GM12878 (cell line): ENCODE data around the gene SAMD3. TPM values are rescaled to one million over a fixed set of nuclear protein-coding genes. Genes with fewer than 3 reads are reported as not detected.

Experiments used
- ATAC-seq: fragments of 200-7000 bp; cut with Tn5 transposase; 3 replicates; pipeline ENCODE4 v1.9.1; 2020; ENCODE audit warnings: mild to moderate bottlenecking, moderate library complexity
- BruUV-seq: library from RNA; stranded (reverse); fragments of 400-500 nt; replicated peaks from 2 replicates; lab custom pipeline; 2021; lab: Mats Ljungman, UMichigan
- CTCF ChIA-PET: fragments of 300-600 bp; sonication (Branson Sonifier 250); formaldehyde crosslinking; extraction: SDS; loops from one replicate; lab custom pipeline; 2021; ENCODE audit warnings: inconsistent platforms; lab: Yijun Ruan, JAX
- POLR2A ChIA-PET: fragments of 350-600 bp; formaldehyde crosslinking; extraction: SDS; loops from one replicate; lab custom pipeline; 2021; ENCODE audit warnings: inconsistent platforms; lab: Charles Lee
- RAD21 ChIA-PET: fragments of 300-600 bp; sonication (Branson Sonifier 250); formaldehyde crosslinking; loops from one replicate; lab custom pipeline; 2023; ENCODE audit warnings: antibody characterized with exemption; ENCODE audit not compliant: unreplicated experiment; lab: Charles Lee
- SMC1A ChIA-PET: fragments of 300-600 bp; sonication (Branson Sonifier 250); formaldehyde crosslinking; loops from one replicate; lab custom pipeline; 2023; ENCODE audit not compliant: unreplicated experiment, uncharacterized antibody; lab: Charles Lee
- DNase-seq: peaks from one replicate; pipeline ENCODE4 v3.0.0-alpha.2; 2011; ENCODE audit warnings: low read depth, low spot score
- FAIRE-seq: peaks from 3 replicates; lab custom pipeline; 2011; peaks lifted over from hg19 to GRCh38; lab: Jason Lieb, UNC
- H2AFZ ChIP-seq: 2 replicates; pipeline ENCODE4 v1.6.0; 2011; ENCODE audit warnings: low read depth, low read length, control low read depth; ENCODE audit not compliant: control insufficient read depth
- H3K27ac ChIP-seq: 2 replicates; pipeline ENCODE4 v1.5.1; 2011; ENCODE audit warnings: control low read depth; ENCODE audit not compliant: control insufficient read depth, insufficient read depth
- H3K27me3 ChIP-seq, 2 experiments: replicated peaks in 1 of 2; 2 replicates each; pipeline versions ENCODE4 v1.6.0 to v1.6.1; 2011; ENCODE audit warnings: low read length in 1 of 2; ENCODE audit not compliant: control insufficient read depth in 2 of 2, insufficient read depth in 2 of 2
- H3K36me3 ChIP-seq, 2 experiments: 2 replicates each; pipeline ENCODE4 v1.5.1; 2011; ENCODE audit warnings: low read length in 1 of 2; ENCODE audit not compliant: control insufficient read depth in 2 of 2, insufficient read depth in 2 of 2
- H3K4me1 ChIP-seq: 2 replicates; pipeline ENCODE4 v1.6.1; 2011; ENCODE audit warnings: mild to moderate bottlenecking, low read length, moderate library complexity, mixed read lengths; ENCODE audit not compliant: control insufficient read depth, insufficient read depth
- H3K4me2 ChIP-seq: 2 replicates; pipeline ENCODE4 v1.6.0; 2011; ENCODE audit warnings: control low read depth; ENCODE audit not compliant: control insufficient read depth, insufficient read depth
- H3K4me3 ChIP-seq: fragments of 200-600 bp; sonication (generic); 2 replicates; pipeline ENCODE4 v1.5.1; 2016
- H3K79me2 ChIP-seq: 2 replicates; pipeline ENCODE4 v1.6.0; 2011; ENCODE audit warnings: low read length; ENCODE audit not compliant: control insufficient read depth, insufficient read depth
- H3K9ac ChIP-seq: 2 replicates; pipeline ENCODE4 v1.8.0; 2011; ENCODE audit warnings: low read length, control low read depth, mixed read lengths; ENCODE audit not compliant: control insufficient read depth, insufficient read depth
- H3K9me3 ChIP-seq: replicated peaks from 3 replicates; pipeline ENCODE4 v1.5.1; 2011; ENCODE audit warnings: mild to moderate bottlenecking, low read length; ENCODE audit not compliant: control insufficient read depth, insufficient read depth
- H4K20me1 ChIP-seq: 2 replicates; pipeline ENCODE4 v1.6.0; 2011; ENCODE audit not compliant: control insufficient read depth, insufficient read depth
- CREB1 ChIP-seq: IDR thresholded peaks from 2 replicates; pipeline ENCODE4 v1.6.1; 2012; ENCODE audit warnings: low read depth, mild to moderate bottlenecking, inconsistent platforms
- EED ChIP-seq: sonication (generic); IDR thresholded peaks from 2 replicates; pipeline ENCODE4 v1.6.1; 2016; ENCODE audit warnings: antibody characterized with exemption, low read depth
- ETV6 ChIP-seq, 2 experiments: fragments of 450-650 bp in 1 of 2; IDR thresholded peaks in 1 of 2; conservative IDR thresholded peaks in 1 of 2; 2 replicates each; pipeline ENCODE4 v1.6.1; 2014; ENCODE audit warnings: antibody characterized with exemption in 1 of 2, borderline replicate concordance in 1 of 2, low read depth in 1 of 2, mild to moderate bottlenecking in 1 of 2, moderate library complexity in 1 of 2
- IRF4 ChIP-seq: IDR thresholded peaks from 2 replicates; pipeline ENCODE4 v1.6.1; 2011; ENCODE audit warnings: low read depth, low read length
- JUNB ChIP-seq: IDR thresholded peaks from 2 replicates; pipeline ENCODE4 v1.6.1; 2016; ENCODE audit warnings: antibody characterized with exemption, mild to moderate bottlenecking
- SIX5 ChIP-seq: IDR thresholded peaks from 2 replicates; pipeline ENCODE4 v1.6.1; 2011; ENCODE audit warnings: mild to moderate bottlenecking, low read depth, low read length, moderate library complexity; ENCODE audit not compliant: severe bottlenecking
- SMC3 ChIP-seq: IDR thresholded peaks from 2 replicates; pipeline ENCODE4 v1.6.1; 2011; ENCODE audit warnings: low read length, improper control_type of control experiment, borderline replicate concordance
- SRF ChIP-seq, 2 experiments: IDR thresholded peaks; 2 replicates each; pipeline ENCODE4 v1.6.1; 2011; ENCODE audit warnings: low read depth in 2 of 2, low read length in 2 of 2, mild to moderate bottlenecking in 1 of 2, moderate library complexity in 1 of 2
- SUZ12 ChIP-seq: fragments of 200-600 bp; sonication (generic); IDR thresholded peaks from one replicate; pipeline ENCODE4 v1.6.1; 2018; ENCODE audit warnings: antibody characterized with exemption, mild to moderate bottlenecking; ENCODE audit not compliant: unreplicated experiment
- WGBS: methylation state at CpG from one replicate; pipeline ENCODE4 v1.1.6; 2016; ENCODE audit warnings: low lambda C conversion rate; ENCODE audit not compliant: insufficient replicate concordance, insufficient coverage; ENCODE audit errors: missing lambda C conversion rate; 5-methylcytosine and 5-hydroxymethylcytosine counted together
- in situ Hi-C: fragments of 300-500 bp; cut with MboI; formaldehyde crosslinking; loops from 9 replicates; pipeline ENCODE4 v1.14.3; 2018; ENCODE audit warnings: mixed read lengths
- intact Hi-C: fragments of 100-400 bp; cut with micrococcal nuclease; formaldehyde crosslinking; loops from one replicate; pipeline ENCODE4 v1.14.2; 2022; ENCODE audit not compliant: unreplicated experiment
- polyA plus RNA-seq, 11 experiments: library from polyadenylated mRNA; depleted of rRNA in 4 of 11; unstranded in 6 of 11; stranded (reverse) in 5 of 11; fragments of >200 nt; fragmentation: Nextera tagmentation in 4 of 11; fragmentation: Illumina TruSeq in 1 of 11; extraction: Ambion mirVana in 4 of 11; extraction: Trizol in 1 of 11; gene quantifications; 1 replicate in 1 of 11; 2 replicates in 10 of 11; pipeline versions ENCODE4 v1.2.1 to v1.2.3, GENCODE V29; 2011 to 2016; ENCODE audit warnings: inconsistent platforms in 2 of 11, missing spikeins in 2 of 11, low read depth in 1 of 11
- total RNA-seq, 4 experiments: library from RNA; depleted of rRNA in 3 of 4; stranded (reverse); fragments of >200 nt in 3 of 4; fragmentation: Illumina TruSeq in 1 of 4; extraction: Trizol in 1 of 4; gene quantifications; 2 replicates each; pipeline versions ENCODE4 v1.2.1 to v1.2.3, GENCODE V29; 2013 to 2021
- TF ChIP-seq, protein P1 (sequence below): fragments of 450-650 bp; IDR thresholded peaks from 2 replicates; pipeline ENCODE4 v1.6.1; 2017; ENCODE audit warnings: antibody characterized with exemption, mild to moderate bottlenecking, moderate library complexity
- TF ChIP-seq, protein P2 (sequence below): fragments of 450-650 bp; IDR thresholded peaks from 2 replicates; pipeline ENCODE4 v1.6.1; 2017; ENCODE audit warnings: low read depth, mild to moderate bottlenecking, moderate library complexity

SAMD3 gene
- total and polyA plus RNA-seq, 10 of the 15 experiments (the other 5 are each of a cell fraction or from before 2014, with no cell fraction given) = 0.04 to 2.3 (median 0.39) TPM; not detected in 2

DNA sequence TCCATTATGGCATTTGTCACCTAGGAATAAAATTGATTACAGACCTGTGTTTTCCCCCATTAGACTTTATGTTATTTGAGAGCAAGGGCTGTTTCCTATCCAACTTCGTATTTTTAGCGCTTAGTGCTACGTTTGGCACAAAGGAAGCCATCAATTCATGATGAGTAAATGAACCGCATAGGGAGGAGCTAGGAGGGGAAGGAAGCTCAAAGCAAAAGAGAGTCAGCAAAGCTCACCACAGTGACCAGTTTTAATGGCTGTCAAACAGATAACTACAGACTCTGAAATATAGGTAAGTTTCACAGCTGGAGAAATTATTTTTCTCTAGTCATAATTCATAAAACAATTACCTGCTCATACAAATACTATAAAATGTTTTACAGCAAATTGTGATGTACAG, 6.9 kb upstream of the SAMD3 start:
- SMC1A ChIA-PET = no interaction called here
- 71% methylated on average over 4 of the region's 4 CpGs for WGBS
- BruUV-seq = no TSS peak
- ATAC-seq = no peak
- Histone ChIP-seq H4K20me1 (no peaks in the 10 kb centered on the region), H3K79me2 (no peaks in the 10 kb centered on the region), H3K9ac (no peak overlapping the region), H3K27ac (no peak overlapping the region), H2AFZ (no peak overlapping the region), H3K4me1 (no peaks in the 10 kb centered on the region), H3K4me3 (no peak overlapping the region), H3K36me3 (no peaks in the 10 kb centered on the region), H3K27me3 (no peaks in the 10 kb centered on the region)
- intact Hi-C loops = no loop called here
- no peak for FAIRE-seq
- in situ Hi-C loops = no loop called here
- RAD21 ChIA-PET = no interaction called here
- POLR2A ChIA-PET = interaction anchor here (0.6 kb wide), 1 partner anchor 13 kb away, joined by 3 read pairs; no protein-coding TSS in a partner anchor
- no peak for DNase-seq
- CTCF ChIA-PET = interaction anchor here (0.6 kb wide), 1 partner anchor 65 kb away, joined by 3 read pairs; no protein-coding TSS in a partner anchor
- TF ChIP-seq, protein P1, sequence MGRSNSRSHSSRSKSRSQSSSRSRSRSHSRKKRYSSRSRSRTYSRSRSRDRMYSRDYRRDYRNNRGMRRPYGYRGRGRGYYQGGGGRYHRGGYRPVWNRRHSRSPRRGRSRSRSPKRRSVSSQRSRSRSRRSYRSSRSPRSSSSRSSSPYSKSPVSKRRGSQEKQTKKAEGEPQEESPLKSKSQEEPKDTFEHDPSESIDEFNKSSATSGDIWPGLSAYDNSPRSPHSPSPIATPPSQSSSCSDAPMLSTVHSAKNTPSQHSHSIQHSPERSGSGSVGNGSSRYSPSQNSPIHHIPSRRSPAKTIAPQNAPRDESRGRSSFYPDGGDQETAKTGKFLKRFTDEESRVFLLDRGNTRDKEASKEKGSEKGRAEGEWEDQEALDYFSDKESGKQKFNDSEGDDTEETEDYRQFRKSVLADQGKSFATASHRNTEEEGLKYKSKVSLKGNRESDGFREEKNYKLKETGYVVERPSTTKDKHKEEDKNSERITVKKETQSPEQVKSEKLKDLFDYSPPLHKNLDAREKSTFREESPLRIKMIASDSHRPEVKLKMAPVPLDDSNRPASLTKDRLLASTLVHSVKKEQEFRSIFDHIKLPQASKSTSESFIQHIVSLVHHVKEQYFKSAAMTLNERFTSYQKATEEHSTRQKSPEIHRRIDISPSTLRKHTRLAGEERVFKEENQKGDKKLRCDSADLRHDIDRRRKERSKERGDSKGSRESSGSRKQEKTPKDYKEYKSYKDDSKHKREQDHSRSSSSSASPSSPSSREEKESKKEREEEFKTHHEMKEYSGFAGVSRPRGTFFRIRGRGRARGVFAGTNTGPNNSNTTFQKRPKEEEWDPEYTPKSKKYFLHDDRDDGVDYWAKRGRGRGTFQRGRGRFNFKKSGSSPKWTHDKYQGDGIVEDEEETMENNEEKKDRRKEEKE = no peak
- TF ChIP-seq, all 136 proteins: peak for 0
- Histone ChIP-seq H3K9me3 (no peaks in the 10 kb centered on the region; the same call in 2 of the 3 replicates), H3K4me2 (no peak overlapping the region)

DNA sequence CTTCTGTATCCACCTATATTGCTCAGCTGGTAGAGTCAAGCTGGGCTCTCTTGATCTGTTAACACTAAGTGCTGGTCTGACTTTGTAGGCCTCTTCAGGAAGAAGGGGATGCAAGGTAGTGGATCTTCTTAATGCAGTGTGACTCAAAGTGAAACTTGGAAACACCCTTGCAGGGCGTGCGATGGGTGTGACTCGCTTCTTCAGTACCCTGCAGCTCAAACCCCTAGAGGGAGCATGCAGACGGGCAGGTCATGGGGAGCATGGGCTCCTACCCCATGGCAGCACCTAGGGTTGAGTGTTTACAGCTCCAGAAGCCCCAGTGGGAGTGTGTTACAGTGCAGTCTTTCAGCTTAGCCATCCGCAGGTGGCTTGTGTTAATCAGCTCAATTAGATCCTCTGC, 757 bp upstream of the SAMD3 start:
- ChIA-PET CTCF (interaction anchor here (0.6 to 1.8 kb wide), 12 partner anchors 12 to 746 kb away, joined by 3 to 7 read pairs (median 4); no protein-coding TSS in a partner anchor), SMC1A (interaction anchor here (0.8 to 2.0 kb wide), 12 partner anchors 9 to 552 kb away, joined by 3 to 13 read pairs (median 3); no protein-coding TSS in a partner anchor), POLR2A (no interaction called here), RAD21 (interaction anchor here (1.4 kb wide), 1 partner anchor 59 kb away, joined by 4 read pairs; no protein-coding TSS in a partner anchor)
- Histone ChIP-seq H3K9ac (no peak overlapping the region), H3K27me3 (no peaks in the 10 kb centered on the region), H4K20me1 (no peaks in the 10 kb centered on the region), H3K4me1 (peaks cover 8% of the 10 kb centered on the region), H3K79me2 (no peaks in the 10 kb centered on the region), H3K36me3 (no peaks in the 10 kb centered on the region), H3K4me3 (no peak overlapping the region), H3K9me3 (no peaks in the 10 kb centered on the region; the same call in 2 of the 3 replicates), H3K4me2 (peak overlapping the region; percentile 12; the same call in 1 of the 2 replicates), H3K27ac (no peak overlapping the region), H2AFZ (peak overlapping the region; percentile 26; the same call in 1 of the 2 replicates)
- peak; percentile 99 for ATAC-seq
- WGBS = 3% methylated on average over 5 of the region's 5 CpGs
- intact Hi-C loops (loop anchor here (2.0 kb wide), 1 partner anchor 37 kb away; no protein-coding TSS in a partner anchor), in situ Hi-C loops (no loop called here)
- peak; percentile 85 for FAIRE-seq
- no TSS peak for BruUV-seq
- peak; percentile 65 for DNase-seq
- TF ChIP-seq IRF4 (peak; percentile 96), CREB1 (0 out of 2 replicates have a peak, but pooled peaks have one; percentile 23), SRF (IDR thresholded peaks at IDR 0.05; ENCODE audit: low read depth in 2 of 2, low read length in 2 of 2) (0 out of 4 replicates have a peak, but pooled peaks of 1 of the 2 experiments have one; percentile 38), JUNB (peak; percentile 85), SUZ12 (no peak), SIX5 (no peak), SMC3 (peak; percentile 16; the same call in 1 of the 2 replicates), EED (no peak), ETV6 (conservative IDR thresholded peaks at IDR 0.05 in 1 of 2, IDR thresholded peaks at IDR 0.05 in 1 of 2; ENCODE audit: borderline replicate concordance in 1 of 2, low read depth in 1 of 2) (peak in 1 of 2 experiments; percentile 40; a peak in 1 of 4 replicates)
- TF ChIP-seq, protein P2, sequence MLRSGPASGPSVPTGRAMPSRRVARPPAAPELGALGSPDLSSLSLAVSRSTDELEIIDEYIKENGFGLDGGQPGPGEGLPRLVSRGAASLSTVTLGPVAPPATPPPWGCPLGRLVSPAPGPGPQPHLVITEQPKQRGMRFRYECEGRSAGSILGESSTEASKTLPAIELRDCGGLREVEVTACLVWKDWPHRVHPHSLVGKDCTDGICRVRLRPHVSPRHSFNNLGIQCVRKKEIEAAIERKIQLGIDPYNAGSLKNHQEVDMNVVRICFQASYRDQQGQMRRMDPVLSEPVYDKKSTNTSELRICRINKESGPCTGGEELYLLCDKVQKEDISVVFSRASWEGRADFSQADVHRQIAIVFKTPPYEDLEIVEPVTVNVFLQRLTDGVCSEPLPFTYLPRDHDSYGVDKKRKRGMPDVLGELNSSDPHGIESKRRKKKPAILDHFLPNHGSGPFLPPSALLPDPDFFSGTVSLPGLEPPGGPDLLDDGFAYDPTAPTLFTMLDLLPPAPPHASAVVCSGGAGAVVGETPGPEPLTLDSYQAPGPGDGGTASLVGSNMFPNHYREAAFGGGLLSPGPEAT = peak; percentile 39; the same call in 1 of the 2 replicates
